Measurements from ENCODE around the gene HECTD1. TPM values are rescaled to one million over a fixed set of nuclear protein-coding genes. Genes with fewer than 3 reads are reported as not detected.

Gene HECTD1
- total and polyA plus RNA-seq, 10 of the 15 experiments (the other 5 are each of a cell fraction or from before 2014, with no cell fraction given) = 27.3 to 116 (median 57.7) TPM

DNA sequence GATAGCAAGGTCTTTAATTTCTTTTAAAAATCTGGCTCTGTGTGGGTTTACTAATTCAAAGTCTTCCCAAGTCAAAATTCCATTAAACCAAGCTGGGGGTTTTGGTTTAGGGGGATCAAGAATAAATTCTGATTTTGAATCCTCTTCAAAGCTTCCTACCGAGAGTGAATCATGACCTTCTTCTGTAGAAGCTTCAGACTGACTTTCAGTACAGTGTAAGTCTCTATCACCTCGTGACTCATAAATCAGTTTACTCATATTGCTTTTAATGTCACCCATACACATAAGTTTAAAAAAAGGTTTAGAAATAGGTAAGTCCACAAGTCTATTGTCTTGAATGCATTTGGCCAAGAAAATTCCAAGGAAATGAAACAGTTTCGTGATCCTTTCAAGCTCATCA, 100.8 kb downstream of the HECTD1 start:
- Histone ChIP-seq H3K4me2 (ENCODE audit: control insufficient read depth, insufficient read depth) (no peak overlapping the region), H4K20me1 (ENCODE audit: control insufficient read depth, insufficient read depth) (no peaks in the 10 kb centered on the region), H3K4me3 (no peak overlapping the region), H3K27me3 (replicated peaks in 1 of 2; ENCODE audit: control insufficient read depth in 2 of 2, insufficient read depth in 2 of 2, low read length in 1 of 2) (no peaks in the 10 kb centered on the region), H3K4me1 (ENCODE audit: control insufficient read depth, insufficient read depth, low read length) (no peaks in the 10 kb centered on the region), H3K79me2 (ENCODE audit: control insufficient read depth, insufficient read depth, low read length) (no peaks in the 10 kb centered on the region), H3K9ac (ENCODE audit: control insufficient read depth, insufficient read depth, low read length) (no peak overlapping the region), H3K36me3 (ENCODE audit: control insufficient read depth in 2 of 2, insufficient read depth in 2 of 2, low read length in 1 of 2) (peaks cover 3 to 22% of the 10 kb centered on the region in 2 experiments), H2AFZ (ENCODE audit: control insufficient read depth, low read depth, low read length) (no peak overlapping the region), H3K9me3 (replicated peaks; ENCODE audit: control insufficient read depth, insufficient read depth, low read length) (no peaks in the 10 kb centered on the region), H3K27ac (ENCODE audit: control insufficient read depth, insufficient read depth) (no peak overlapping the region)
- SMC1A ChIA-PET (ENCODE audit: uncharacterized antibody, unreplicated experiment) = interaction anchor here (0.9 to 2.2 kb wide), 5 partner anchors 10 to 249 kb away, joined by 3 to 8 read pairs (median 3); no protein-coding TSS in a partner anchor
- ATAC-seq = no peak
- 95% methylated on average over 3 of the region's 3 CpGs for WGBS (ENCODE audit: insufficient coverage, insufficient replicate concordance, low lambda C conversion rate, missing lambda C conversion rate)
- no peak for TF ChIP-seq MEF2B (IDR thresholded peaks at IDR 0.05; ENCODE audit: partially characterized antibody, poor library complexity, severe bottlenecking)
- TF ChIP-seq SP1 (IDR thresholded peaks at IDR 0.05; ENCODE audit: low read depth, low read length) = no peak
- no peak for TF ChIP-seq BHLHE40 (IDR thresholded peaks at IDR 0.05; ENCODE audit: borderline replicate concordance in 1 of 2, low read depth in 2 of 2, low read length in 1 of 2)
- no peak for TF ChIP-seq POU2F2 (IDR thresholded peaks at IDR 0.05; ENCODE audit: borderline replicate concordance, low read depth, low read length)
- no peak for TF ChIP-seq EZH2 (IDR thresholded peaks at IDR 0.05; ENCODE audit: borderline replicate concordance, control insufficient read depth, low read depth, low read length)
- no peak for TF ChIP-seq ZZZ3 (IDR thresholded peaks at IDR 0.05; ENCODE audit: control insufficient read depth, insufficient read length, low read depth)
- intact Hi-C loops (cut with micrococcal nuclease; ENCODE audit: unreplicated experiment) = no loop called here
- CTCF ChIA-PET = interaction anchor here (1.1 to 1.5 kb wide), 2 partner anchors 24 to 123 kb away, joined by 3 to 6 read pairs; no protein-coding TSS in a partner anchor
- RAD21 ChIA-PET (ENCODE audit: unreplicated experiment) = interaction anchor here (0.7 kb wide), 1 partner anchor 21 kb away, joined by 3 read pairs; no protein-coding TSS in a partner anchor
- DNase-seq (ENCODE audit: low read depth, low spot score) = no peak
- BruUV-seq (replicated peaks) = TSS peak; percentile 52
- no peak for FAIRE-seq
- in situ Hi-C loops (cut with MboI) = no loop called here
- POLR2A ChIA-PET = no interaction called here

DNA sequence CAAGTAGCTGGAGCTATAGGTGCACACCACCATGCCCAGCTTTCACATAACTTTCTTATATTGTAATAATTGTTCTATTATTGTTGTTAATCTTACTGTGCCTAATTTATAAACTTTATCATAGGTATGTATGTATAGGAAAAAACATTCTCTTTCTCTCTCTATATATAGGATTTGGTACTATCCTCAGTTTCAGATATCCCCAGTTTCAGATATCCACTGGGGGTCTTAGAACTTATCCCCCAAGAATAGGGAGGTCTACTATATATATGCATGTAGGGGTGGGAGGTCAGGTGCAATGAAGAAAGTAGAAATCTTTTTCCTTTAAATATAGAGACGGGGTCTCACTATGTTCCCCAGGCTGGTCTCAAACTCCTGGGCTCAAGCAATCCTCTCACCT, 110.5 kb downstream of the HECTD1 start:
- ChIA-PET RAD21 (ENCODE audit: unreplicated experiment) (interaction anchor here (1.1 kb wide), 1 partner anchor 116 kb away, joined by 6 read pairs; no protein-coding TSS in a partner anchor), POLR2A (no interaction called here), SMC1A (ENCODE audit: uncharacterized antibody, unreplicated experiment) (no interaction called here), CTCF (interaction anchor here (1.4 kb wide), 1 partner anchor 117 kb away, joined by 7 read pairs; no protein-coding TSS in a partner anchor)
- FAIRE-seq (no peak), ATAC-seq (no peak), DNase-seq (ENCODE audit: low read depth, low spot score) (no peak)
- intact Hi-C loops (cut with micrococcal nuclease; ENCODE audit: unreplicated experiment) (no loop called here), in situ Hi-C loops (cut with MboI) (no loop called here)
- H4K20me1 ChIP-seq (ENCODE audit: control insufficient read depth, insufficient read depth) = no peaks in the 10 kb centered on the region
- 100% methylated on average over 1 of the region's 1 CpG for WGBS (ENCODE audit: insufficient coverage, insufficient replicate concordance, low lambda C conversion rate, missing lambda C conversion rate)
- H3K4me3 ChIP-seq = no peak overlapping the region
- no TSS peak for BruUV-seq (replicated peaks)
- H3K27me3 ChIP-seq (replicated peaks in 1 of 2; ENCODE audit: control insufficient read depth in 2 of 2, insufficient read depth in 2 of 2, low read length in 1 of 2) = no peaks in the 10 kb centered on the region
- no peak overlapping the region for H3K4me2 ChIP-seq (ENCODE audit: control insufficient read depth, insufficient read depth)
- no peak overlapping the region for H2AFZ ChIP-seq (ENCODE audit: control insufficient read depth, low read depth, low read length)
- H3K36me3 ChIP-seq (ENCODE audit: control insufficient read depth in 2 of 2, insufficient read depth in 2 of 2, low read length in 1 of 2) = peaks cover 2 to 24% of the 10 kb centered on the region in 2 experiments
- H3K79me2 ChIP-seq (ENCODE audit: control insufficient read depth, insufficient read depth, low read length) = no peaks in the 10 kb centered on the region
- H3K4me1 ChIP-seq (ENCODE audit: control insufficient read depth, insufficient read depth, low read length) = no peaks in the 10 kb centered on the region
- no peak overlapping the region for H3K9ac ChIP-seq (ENCODE audit: control insufficient read depth, insufficient read depth, low read length)
- no peak overlapping the region for H3K27ac ChIP-seq (ENCODE audit: control insufficient read depth, insufficient read depth)
- H3K9me3 ChIP-seq (replicated peaks; ENCODE audit: control insufficient read depth, insufficient read depth, low read length) = no peaks in the 10 kb centered on the region
- TF ChIP-seq ZNF24 (IDR thresholded peaks at IDR 0.05) (no peak), HDGF (IDR thresholded peaks at IDR 0.05) (no peak), ZBTB4 (CRISPR knock-in tag; IDR thresholded peaks at IDR 0.05) (no peak), EED (IDR thresholded peaks at IDR 0.05; ENCODE audit: low read depth) (no peak), GABPA (IDR thresholded peaks at IDR 0.05; ENCODE audit: low read depth) (no peak), EP300 (IDR thresholded peaks at IDR 0.05; ENCODE audit: borderline replicate concordance in 1 of 2, control insufficient read depth in 1 of 2, low read depth in 2 of 2, low read length in 2 of 2) (no peak), TARDBP (IDR thresholded peaks at IDR 0.05; ENCODE audit: borderline replicate concordance) (no peak), CREB1 (IDR thresholded peaks at IDR 0.05; ENCODE audit: low read depth) (no peak), SMAD1 (IDR thresholded peaks at IDR 0.05; ENCODE audit: low read depth, partially characterized antibody) (no peak), SMAD5 (IDR thresholded peaks at IDR 0.05; ENCODE audit: low read depth) (no peak), CHD4 (IDR thresholded peaks at IDR 0.05) (no peak)
